ENCODE measurements around the gene ZNF23. TPM values are rescaled to one million over a fixed set of nuclear protein-coding genes. Genes with fewer than 3 reads are reported as not detected.

The ZNF23 gene
- total RNA-seq, 3 donors from 2014 or later (not counting 1 experiment from before 2014, with no cell fraction given) = 7.2 to 8.9 (median 7.8) TPM

DNA sequence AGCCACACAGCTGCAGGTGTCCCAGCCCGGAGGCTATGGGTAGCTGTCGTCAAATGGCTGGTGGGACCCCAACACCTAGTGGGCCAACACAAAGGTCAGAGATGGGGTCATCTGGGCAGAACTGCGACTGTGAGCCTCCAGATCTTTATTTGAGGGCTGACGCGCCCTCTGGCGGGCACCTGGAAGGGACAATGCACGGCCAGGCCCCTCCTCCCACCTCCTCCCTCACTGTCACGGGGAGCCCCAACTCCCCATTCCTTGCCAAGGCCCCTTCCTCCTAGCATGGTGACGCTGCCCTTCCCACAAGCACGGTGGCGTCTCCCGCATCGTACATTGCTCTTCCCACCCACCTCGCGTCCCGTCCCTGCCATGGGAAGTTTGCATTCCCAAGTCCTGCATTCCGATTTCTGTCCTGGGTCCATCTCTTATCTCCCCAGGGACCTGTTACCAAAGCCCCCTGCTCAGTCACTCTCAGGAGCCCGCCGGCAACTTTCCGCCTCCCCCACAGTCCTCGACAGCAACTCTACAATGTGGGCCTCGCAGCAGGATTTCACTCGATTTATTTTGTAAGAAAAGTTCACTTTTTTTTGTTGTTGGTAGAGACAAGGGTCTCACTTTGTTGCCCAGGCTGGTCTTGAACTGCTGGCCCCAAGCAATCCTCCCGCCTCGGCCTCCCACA lies 21.2 kb downstream of the ZNF23 start:
- peaks cover 19% of the 10 kb centered on the region for H3K9me3 ChIP-seq (ENCODE audit: control insufficient read depth, insufficient read depth, low read length)
- no peaks in the 10 kb centered on the region for H3K36me3 Mint-ChIP-seq
- peak in 1 of 2 donors; percentile 27 for DNase-seq
- H3K27me3 Mint-ChIP-seq (ENCODE audit: low read depth in 2 of 2) = peaks cover 7 to 12% of the 10 kb centered on the region in 2 donors
- H3K4me1 ChIP-seq (ENCODE audit: control insufficient read depth, insufficient read depth, low read length) = no peaks in the 10 kb centered on the region
- H3K27ac ChIP-seq (ENCODE audit: low read length) = no peak overlapping the region
- H3K9me3 Mint-ChIP-seq = peaks cover 5% of the 10 kb centered on the region in 2 donors
- no peak overlapping the region for H3K27ac Mint-ChIP-seq
- ATAC-seq = no peak
- no peaks in the 10 kb centered on the region for H3K27me3 ChIP-seq (ENCODE audit: control insufficient read depth, insufficient read depth, low read length)
- intact Hi-C loops (cut with micrococcal nuclease) = loop anchor here (2.0 kb wide), 1 partner anchor 58 kb away; no protein-coding TSS in a partner anchor
- H3K36me3 ChIP-seq (ENCODE audit: control insufficient read depth, insufficient read depth, low read length) = no peaks in the 10 kb centered on the region
- no peak overlapping the region for H3K4me3 Mint-ChIP-seq
- no peak overlapping the region for H3K4me3 ChIP-seq (ENCODE audit: low read length)
- TF ChIP-seq CTCF (IDR thresholded peaks at IDR 0.05) = no peak
- peaks cover 0 to 5% of the 10 kb centered on the region in 2 donors for H3K4me1 Mint-ChIP-seq
- 66% methylated on average over 25 of the region's 25 CpGs for WGBS (ENCODE audit: insufficient coverage)

- Histone ChIP-seq H3K4me1 (ENCODE audit: control insufficient read depth, insufficient read depth, low read length) (no peaks in the 10 kb centered on the region), H3K27ac (ENCODE audit: low read length) (no peak overlapping the region), H3K36me3 (ENCODE audit: control insufficient read depth, insufficient read depth, low read length) (no peaks in the 10 kb centered on the region), H3K27me3 (ENCODE audit: control insufficient read depth, insufficient read depth, low read length) (no peaks in the 10 kb centered on the region), H3K4me3 (ENCODE audit: low read length) (no peak overlapping the region), H3K9me3 (ENCODE audit: control insufficient read depth, insufficient read depth, low read length) (peaks cover 12% of the 10 kb centered on the region)
- ATAC-seq (no peak), DNase-seq (no peak)
- peaks cover 7 to 12% of the 10 kb centered on the region in 2 donors for H3K27me3 Mint-ChIP-seq (ENCODE audit: low read depth in 2 of 2)
- peaks cover 0 to 5% of the 10 kb centered on the region in 2 donors for H3K4me1 Mint-ChIP-seq
- 0% methylated on average over 2 of the region's 3 CpGs for WGBS (ENCODE audit: insufficient coverage)
- no peak overlapping the region for H3K27ac Mint-ChIP-seq
- peaks cover 5% of the 10 kb centered on the region in 2 donors for H3K9me3 Mint-ChIP-seq
- intact Hi-C loops (cut with micrococcal nuclease) = no loop called here
- H3K4me3 Mint-ChIP-seq = no peak overlapping the region
- no peak for TF ChIP-seq CTCF (IDR thresholded peaks at IDR 0.05)
- H3K36me3 Mint-ChIP-seq = no peaks in the 10 kb centered on the region
Measured at GRCh38 chr16:71439523-71439922, 22.5 kb downstream of the ZNF23 start.

GRCh38 chr16:71436473-71436872 lies 25.6 kb downstream of the ZNF23 start:
- Histone ChIP-seq H3K4me1 (ENCODE audit: control insufficient read depth, insufficient read depth, low read length) (no peaks in the 10 kb centered on the region), H3K9me3 (ENCODE audit: control insufficient read depth, insufficient read depth, low read length) (no peaks in the 10 kb centered on the region), H3K36me3 (ENCODE audit: control insufficient read depth, insufficient read depth, low read length) (no peaks in the 10 kb centered on the region), H3K27me3 (ENCODE audit: control insufficient read depth, insufficient read depth, low read length) (no peaks in the 10 kb centered on the region), H3K27ac (ENCODE audit: low read length) (no peak overlapping the region), H3K4me3 (ENCODE audit: low read length) (no peak overlapping the region)
- intact Hi-C loops (cut with micrococcal nuclease) = no loop called here
- Mint-ChIP-seq H3K27ac (no peak overlapping the region), H3K4me1 (no peaks in the 10 kb centered on the region), H3K4me3 (no peak overlapping the region), H3K9me3 (no peaks in the 10 kb centered on the region), H3K36me3 (no peaks in the 10 kb centered on the region), H3K27me3 (ENCODE audit: low read depth in 2 of 2) (peaks cover 7 to 12% of the 10 kb centered on the region in 2 donors)
- 71% methylated on average over 7 of the region's 7 CpGs for WGBS (ENCODE audit: insufficient coverage)
- ATAC-seq (no peak), DNase-seq (no peak)
- TF ChIP-seq CTCF (IDR thresholded peaks at IDR 0.05) = no peak

- H3K27ac ChIP-seq (ENCODE audit: low read length) = no peak overlapping the region
- H3K36me3 ChIP-seq (ENCODE audit: control insufficient read depth, insufficient read depth, low read length) = no peaks in the 10 kb centered on the region
- Mint-ChIP-seq H3K36me3 (no peaks in the 10 kb centered on the region), H3K9me3 (no peaks in the 10 kb centered on the region), H3K27me3 (ENCODE audit: low read depth in 2 of 2) (peaks cover 7 to 21% of the 10 kb centered on the region in 2 donors), H3K4me1 (no peaks in the 10 kb centered on the region), H3K27ac (no peak overlapping the region), H3K4me3 (no peak overlapping the region)
- ATAC-seq = no peak
- WGBS (ENCODE audit: insufficient coverage) = 72% methylated on average over 6 of the region's 6 CpGs
- no peak overlapping the region for H3K4me3 ChIP-seq (ENCODE audit: low read length)
- H3K9me3 ChIP-seq (ENCODE audit: control insufficient read depth, insufficient read depth, low read length) = no peaks in the 10 kb centered on the region
- intact Hi-C loops (cut with micrococcal nuclease) = no loop called here
- no peak for DNase-seq
- no peaks in the 10 kb centered on the region for H3K4me1 ChIP-seq (ENCODE audit: control insufficient read depth, insufficient read depth, low read length)
- TF ChIP-seq CTCF (IDR thresholded peaks at IDR 0.05) = no peak
- H3K27me3 ChIP-seq (ENCODE audit: control insufficient read depth, insufficient read depth, low read length) = no peaks in the 10 kb centered on the region
Measured at GRCh38 chr16:71432906-71433305, 29.1 kb downstream of the ZNF23 start.
